Measurements from ENCODE around the gene HK2. TPM values are rescaled to one million over a fixed set of nuclear protein-coding genes. Genes with fewer than 3 reads are reported as not detected.

HK2 gene
- total RNA-seq, 1 donor from 2014 or later: 23.2 TPM

GRCh38 chr2:74930811-74931486, 97.0 kb downstream of the HK2 start:
- H3K27ac Mint-ChIP-seq (ENCODE audit: unreplicated experiment): no peak overlapping the region
- DNase-seq (ENCODE audit: low spot score): no peak
- no peak overlapping the region for H3K4me3 Mint-ChIP-seq (ENCODE audit: unreplicated experiment)
- no peaks in the 10 kb centered on the region for H3K4me1 Mint-ChIP-seq (ENCODE audit: unreplicated experiment)
- no peaks in the 10 kb centered on the region for H3K36me3 Mint-ChIP-seq (ENCODE audit: low read depth, unreplicated experiment)
- no peak for TF ChIP-seq CTCF (IDR thresholded peaks at IDR 0.05; ENCODE audit: unreplicated experiment)
- no peaks in the 10 kb centered on the region for H3K27me3 Mint-ChIP-seq (ENCODE audit: unreplicated experiment)
- no peaks in the 10 kb centered on the region for H3K9me3 Mint-ChIP-seq (ENCODE audit: unreplicated experiment)

GRCh38 chr2:74931940-74932339, 98.0 kb downstream of the HK2 start:
- H3K9me3 Mint-ChIP-seq (ENCODE audit: unreplicated experiment): no peaks in the 10 kb centered on the region

DNA sequence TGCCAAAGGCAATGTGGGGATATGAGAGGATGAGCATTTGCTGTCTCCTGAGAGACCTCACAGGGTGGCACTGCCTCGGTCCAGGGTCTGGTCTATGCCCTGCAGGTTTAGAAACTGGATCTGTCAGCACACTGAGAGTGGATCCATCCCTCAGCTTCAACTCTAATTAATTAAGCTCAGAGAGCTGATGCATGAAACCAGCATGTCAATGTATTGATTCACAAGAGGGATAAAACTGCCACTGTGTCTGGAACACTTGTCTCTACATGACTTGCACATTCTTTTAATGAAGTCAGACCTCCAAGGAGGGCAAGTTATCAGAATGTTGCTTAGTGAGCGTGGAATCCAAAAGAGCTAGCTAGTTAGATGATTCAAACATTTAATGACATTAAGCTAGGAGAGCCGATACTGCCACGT, 102.1 kb downstream of the HK2 start:
- DNase-seq (ENCODE audit: low spot score): no peak
- H3K4me3 Mint-ChIP-seq (ENCODE audit: unreplicated experiment): no peak overlapping the region
- H3K9me3 Mint-ChIP-seq (ENCODE audit: unreplicated experiment): no peaks in the 10 kb centered on the region
- no peaks in the 10 kb centered on the region for H3K27me3 Mint-ChIP-seq (ENCODE audit: unreplicated experiment)
- no peak for TF ChIP-seq CTCF (IDR thresholded peaks at IDR 0.05; ENCODE audit: unreplicated experiment)
- no peaks in the 10 kb centered on the region for H3K36me3 Mint-ChIP-seq (ENCODE audit: low read depth, unreplicated experiment)
- no peak overlapping the region for H3K27ac Mint-ChIP-seq (ENCODE audit: unreplicated experiment)
- no peaks in the 10 kb centered on the region for H3K4me1 Mint-ChIP-seq (ENCODE audit: unreplicated experiment)

More at GRCh38 chr2:74931940-74932339, 98.0 kb downstream of the HK2 start:
- TF ChIP-seq CTCF (IDR thresholded peaks at IDR 0.05; ENCODE audit: unreplicated experiment): no peak
- H3K27me3 Mint-ChIP-seq (ENCODE audit: unreplicated experiment): no peaks in the 10 kb centered on the region
- H3K4me3 Mint-ChIP-seq (ENCODE audit: unreplicated experiment): no peak overlapping the region
- no peak overlapping the region for H3K27ac Mint-ChIP-seq (ENCODE audit: unreplicated experiment)
- H3K36me3 Mint-ChIP-seq (ENCODE audit: low read depth, unreplicated experiment): no peaks in the 10 kb centered on the region
- no peak for DNase-seq (ENCODE audit: low spot score)
- no peaks in the 10 kb centered on the region for H3K4me1 Mint-ChIP-seq (ENCODE audit: unreplicated experiment)

- Mint-ChIP-seq H3K27ac (ENCODE audit: unreplicated experiment) (no peak overlapping the region), H3K4me1 (ENCODE audit: unreplicated experiment) (no peaks in the 10 kb centered on the region), H3K9me3 (ENCODE audit: unreplicated experiment) (no peaks in the 10 kb centered on the region), H3K27me3 (ENCODE audit: unreplicated experiment) (no peaks in the 10 kb centered on the region), H3K36me3 (ENCODE audit: low read depth, unreplicated experiment) (no peaks in the 10 kb centered on the region), H3K4me3 (ENCODE audit: unreplicated experiment) (no peak overlapping the region)
- no peak for DNase-seq (ENCODE audit: low spot score)
- TF ChIP-seq CTCF (IDR thresholded peaks at IDR 0.05; ENCODE audit: unreplicated experiment): no peak
Observed at GRCh38 chr2:74937221-74937880, 103.4 kb downstream of the HK2 start.

DNA sequence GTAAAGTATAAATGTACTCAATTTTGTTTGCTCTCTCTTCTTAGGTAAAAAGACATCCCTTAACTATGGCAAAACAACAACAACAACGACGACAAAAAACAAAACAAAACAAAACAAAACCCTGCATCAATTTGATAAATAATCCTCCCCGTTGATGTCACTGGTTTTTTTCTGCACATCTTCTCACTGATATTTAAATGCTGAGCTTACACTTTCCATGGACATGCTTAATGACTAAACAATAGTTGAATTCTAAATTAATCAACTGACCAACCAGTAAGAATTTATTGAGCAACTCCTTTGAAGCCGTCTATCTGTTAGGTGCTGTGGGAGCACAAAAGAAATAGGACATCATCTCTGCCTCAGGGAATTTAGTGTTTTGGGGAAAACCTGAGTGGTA, 104.3 kb downstream of the HK2 start:
- no peak for TF ChIP-seq CTCF (IDR thresholded peaks at IDR 0.05; ENCODE audit: unreplicated experiment)
- no peak overlapping the region for H3K4me3 Mint-ChIP-seq (ENCODE audit: unreplicated experiment)
- no peaks in the 10 kb centered on the region for H3K36me3 Mint-ChIP-seq (ENCODE audit: low read depth, unreplicated experiment)
- no peaks in the 10 kb centered on the region for H3K4me1 Mint-ChIP-seq (ENCODE audit: unreplicated experiment)
- no peak overlapping the region for H3K27ac Mint-ChIP-seq (ENCODE audit: unreplicated experiment)
- no peaks in the 10 kb centered on the region for H3K9me3 Mint-ChIP-seq (ENCODE audit: unreplicated experiment)
- no peak for DNase-seq (ENCODE audit: low spot score)
- H3K27me3 Mint-ChIP-seq (ENCODE audit: unreplicated experiment): no peaks in the 10 kb centered on the region

Data from endothelial cell (in vitro differentiated cells).